HG02938 (cell line): ENCODE results near the gene SMARCA2.

ENCODE experiments used
- ATAC-seq: cut with Tn5 transposase; IDR thresholded peaks from one replicate; pipeline ENCODE4 v1.9.1; 2021; ENCODE audit warnings: mild to moderate bottlenecking, moderate library complexity; ENCODE audit not compliant: unreplicated experiment

Gene SMARCA2

DNA sequence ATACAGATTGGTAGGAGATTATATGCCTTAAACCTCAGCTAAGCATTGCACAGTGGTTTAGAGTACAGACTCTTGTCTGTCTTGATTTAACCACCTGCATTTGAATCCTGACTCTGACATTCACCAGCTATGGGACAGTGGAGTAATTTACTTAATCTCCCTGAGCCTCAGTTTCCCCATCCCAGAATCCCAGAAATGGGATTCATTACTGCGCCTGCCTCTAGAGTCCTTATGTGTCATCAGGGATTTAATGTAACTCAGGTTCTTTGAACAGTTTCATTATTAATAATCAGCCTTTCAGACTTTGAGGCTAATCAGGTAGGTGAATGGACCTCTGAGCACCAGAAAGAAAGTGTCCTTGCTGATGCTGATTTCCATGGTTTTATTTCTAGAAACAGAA lies 149.1 kb downstream of the SMARCA2 start:
- no peak for ATAC-seq

- ATAC-seq = no peak
Observed at GRCh38 chr9:2166203-2166602, 151.1 kb downstream of the SMARCA2 start.

DNA sequence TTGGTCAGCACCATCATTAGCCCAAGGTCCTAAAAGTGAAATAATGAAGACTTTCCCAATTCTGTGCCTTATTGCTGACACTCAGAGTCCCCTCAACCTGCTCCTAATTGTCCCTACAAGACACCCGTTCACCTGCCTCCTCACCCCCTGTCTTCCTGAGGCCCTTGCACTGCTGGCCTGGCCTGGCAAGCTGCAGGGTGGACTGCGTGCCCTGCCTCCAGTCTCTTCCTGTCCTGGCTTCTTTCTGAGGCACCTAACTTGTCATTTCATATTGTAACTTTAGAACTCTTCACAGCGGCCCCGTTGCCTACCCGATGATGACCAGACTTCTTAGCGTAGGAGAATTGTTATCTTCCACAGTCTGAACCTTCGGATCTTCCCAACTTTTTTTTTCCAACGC lies 153.9 kb downstream of the SMARCA2 start:
- no peak for ATAC-seq

DNA sequence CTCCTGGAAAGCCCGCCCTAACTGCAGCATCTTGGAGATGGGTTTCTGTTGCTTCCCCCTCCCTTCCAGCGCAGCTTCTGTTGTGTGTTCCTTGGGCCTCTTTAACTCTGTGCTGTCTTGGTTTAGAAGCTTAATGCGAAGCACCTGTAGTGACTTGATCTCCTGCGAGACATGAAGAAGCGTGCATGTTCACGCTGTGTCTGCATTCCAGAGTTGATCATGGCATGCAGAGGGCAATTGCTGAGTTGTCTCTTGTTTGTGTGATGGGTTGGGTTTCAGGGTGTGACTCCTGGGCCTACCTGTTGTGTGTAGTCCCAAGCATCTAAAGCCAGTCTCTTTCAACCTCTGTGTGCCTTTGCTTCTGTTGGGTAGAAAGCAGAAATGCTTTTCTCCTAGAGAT lies 155.6 kb downstream of the SMARCA2 start:
- no peak for ATAC-seq

DNA sequence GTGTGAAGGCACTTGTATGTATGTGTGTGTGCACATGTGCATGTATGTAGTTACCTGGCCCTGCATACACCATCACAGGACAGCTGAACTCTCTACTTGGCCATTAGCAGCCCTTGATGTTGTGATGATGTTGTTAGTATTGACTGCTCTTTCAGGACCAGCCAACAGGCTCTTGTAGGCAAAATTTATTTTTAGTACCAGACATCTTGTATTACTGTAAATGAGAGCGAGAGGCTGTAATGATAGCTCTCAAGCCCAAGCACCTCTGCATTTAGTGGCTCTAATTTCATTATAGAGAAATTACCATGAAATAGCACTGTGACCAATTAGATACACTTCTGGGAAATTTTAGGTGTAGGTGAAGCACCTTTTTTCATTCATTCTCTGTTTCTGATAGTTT lies 158.0 kb downstream of the SMARCA2 start:
- ATAC-seq = no peak

- no peak for ATAC-seq
Observed at GRCh38 chr9:2173861-2174260, 158.7 kb downstream of the SMARCA2 start.

GRCh38 chr9:2174306-2174705 lies 159.2 kb downstream of the SMARCA2 start:
- no peak for ATAC-seq

- ATAC-seq = no peak
Observed at GRCh38 chr9:2174911-2175310, 159.8 kb downstream of the SMARCA2 start.

GRCh38 chr9:2177121-2177520 lies 162.0 kb downstream of the SMARCA2 start:
- no peak for ATAC-seq

GRCh38 chr9:2178034-2178734 lies 163.0 kb downstream of the SMARCA2 start:
- no peak for ATAC-seq

DNA sequence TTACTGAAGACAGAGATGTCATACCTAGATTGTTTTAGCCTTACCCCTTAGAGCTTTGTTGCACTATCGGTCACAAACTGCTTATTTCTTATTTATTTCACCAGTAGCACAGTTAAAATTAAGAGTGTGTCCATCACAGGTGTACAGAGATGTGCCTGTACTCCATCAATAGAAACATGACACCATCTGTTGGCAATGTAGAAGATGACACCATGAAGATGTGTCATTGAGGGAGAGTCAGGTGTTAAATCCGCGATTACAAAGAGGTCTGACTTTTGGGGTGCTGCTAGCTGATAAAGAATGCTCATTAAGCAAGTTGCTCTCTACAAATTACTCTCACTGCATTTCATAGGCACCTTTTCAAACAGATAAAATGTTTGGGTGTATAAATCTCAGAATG lies 164.4 kb downstream of the SMARCA2 start:
- ATAC-seq = no peak

GRCh38 chr9:2180154-2180553 lies 165.0 kb downstream of the SMARCA2 start:
- ATAC-seq = no peak

- ATAC-seq = no peak
Observed at GRCh38 chr9:2180704-2181103, 165.6 kb downstream of the SMARCA2 start.

- no peak for ATAC-seq
Observed at GRCh38 chr9:2181792-2182191, 166.6 kb downstream of the SMARCA2 start.

- no peak for ATAC-seq
Observed at GRCh38 chr9:2190939-2191608, 175.9 kb downstream of the SMARCA2 start.

- no peak for ATAC-seq
Observed at GRCh38 chr9:2191609-2191972, 176.4 kb downstream of the SMARCA2 start.

GRCh38 chr9:2192356-2192979 lies 177.3 kb downstream of the SMARCA2 start:
- no peak for ATAC-seq

GRCh38 chr9:2193552-2193951 lies 178.4 kb downstream of the SMARCA2 start:
- ATAC-seq = no peak

DNA sequence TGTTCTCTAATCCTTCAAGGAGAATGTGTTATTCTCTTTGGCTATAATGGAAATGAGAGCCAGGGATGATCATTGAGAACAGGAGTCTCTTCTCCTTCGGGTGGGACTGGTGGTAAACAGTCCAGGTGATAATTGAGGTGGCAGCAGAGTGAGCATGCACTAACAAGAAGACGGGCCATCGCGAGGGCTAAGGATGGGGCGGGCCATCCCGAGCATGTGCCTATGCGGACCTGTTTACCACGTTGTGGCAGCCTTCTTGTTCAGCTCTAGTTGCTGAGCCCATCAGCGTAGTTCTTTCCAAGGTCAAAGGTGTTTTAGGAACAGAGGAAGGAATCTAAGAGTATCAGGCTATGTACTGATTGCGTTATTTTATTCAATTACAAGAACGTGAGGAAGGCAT lies 180.1 kb downstream of the SMARCA2 start:
- ATAC-seq = no peak

GRCh38 chr9:2196757-2197156 lies 181.6 kb downstream of the SMARCA2 start:
- no peak for ATAC-seq

DNA sequence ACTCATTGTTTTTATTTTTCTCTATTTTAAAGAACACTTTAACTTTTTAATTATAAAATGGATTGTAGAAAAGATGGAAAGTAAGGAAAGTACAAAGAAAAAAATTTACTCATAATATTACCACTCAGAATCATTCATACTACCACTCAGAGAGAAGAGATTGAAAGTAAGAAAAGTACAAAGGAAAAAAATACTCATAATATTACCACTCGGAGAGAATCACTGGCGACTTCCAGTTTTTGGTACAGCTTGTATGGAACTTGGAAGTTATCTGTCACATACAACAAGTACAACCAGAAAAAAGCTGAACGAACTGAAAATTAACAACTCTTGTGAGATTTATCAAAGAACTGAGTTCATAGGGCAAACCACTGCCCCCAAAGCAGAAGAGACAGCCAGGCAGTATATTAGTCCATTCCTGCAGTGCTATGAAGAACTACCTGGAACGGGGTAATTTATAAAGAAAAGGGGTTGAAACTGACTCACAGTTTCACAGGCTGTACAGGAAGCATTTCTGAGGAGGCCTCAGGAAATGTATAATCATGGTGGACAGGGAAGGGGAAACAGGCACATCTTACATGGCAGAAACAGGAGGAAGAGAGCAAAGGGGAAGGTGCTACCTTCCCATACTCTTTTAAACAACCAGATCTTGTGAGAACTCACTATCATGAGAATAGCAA lies 183.9 kb downstream of the SMARCA2 start:
- ATAC-seq = no peak
